ENCODE data around the gene KCND3. TPM values are rescaled to one million over a fixed set of nuclear protein-coding genes. Genes with fewer than 3 reads are reported as not detected.

Gene KCND3
- total and polyA plus RNA-seq, 2 of the 4 experiments (the other 2 are of a cell fraction): under 0.01 to 0.03 TPM

- no peak overlapping the region for H4K5ac ChIP-seq (ENCODE audit: low read depth, low read length)
- H2AK9ac ChIP-seq (replicated peaks; ENCODE audit: low read depth, low read length, poor library complexity): no peak overlapping the region
- no peaks in the 10 kb centered on the region for H3K36me3 ChIP-seq (ENCODE audit: control insufficient read depth, insufficient read depth, low read length)
- ATAC-seq (ENCODE audit: low read depth): peak; percentile 48
- no peak overlapping the region for H2BK20ac ChIP-seq (ENCODE audit: low read depth, low read length)
- DNase-seq: no peak
- no peaks in the 10 kb centered on the region for H3K4me1 ChIP-seq (ENCODE audit: control insufficient read depth, insufficient read depth, low read length)
- H2BK5ac ChIP-seq (ENCODE audit: low read depth, low read length, poor library complexity, severe bottlenecking): no peak overlapping the region
- no peak overlapping the region for H4K91ac ChIP-seq (ENCODE audit: insufficient read depth, low read depth, low read length)
- 56% methylated on average over 10 of the region's 16 CpGs; no CpG with 5 or more reads in 1 of the 2 experiments for WGBS, 2 experiments (ENCODE audit: extremely low coverage in 2 of 2, insufficient read length in 1 of 2)
- dilution Hi-C loops (cut with HindIII; ENCODE audit: low sequenced_read_pairs, unreplicated experiment): no loop called here
- H3K9me1 ChIP-seq (ENCODE audit: insufficient read depth, low read length): no peaks in the 10 kb centered on the region
- H3K79me1 ChIP-seq (ENCODE audit: low read depth in 1 of 2, low read length in 2 of 2): no peaks in the 10 kb centered on the region
- no peak overlapping the region for H3K14ac ChIP-seq (replicated peaks; ENCODE audit: low read depth, low read length)
- 0 out of 2 replicates have a peak, but pooled peaks have one; percentile 2 for TF ChIP-seq CTCF (conservative IDR thresholded peaks at IDR 0.05; ENCODE audit: low read depth, low read length)
- no peak for TF ChIP-seq MAZ (IDR thresholded peaks at IDR 0.05; ENCODE audit: borderline replicate concordance, low read depth, low read length)
- no peak for TF ChIP-seq MXI1 (IDR thresholded peaks at IDR 0.05; ENCODE audit: borderline replicate concordance, low read depth, low read length)
- no peak for TF ChIP-seq NFE2L2 (IDR thresholded peaks at IDR 0.05; ENCODE audit: low read depth, low read length)
- TF ChIP-seq POLR2A (IDR thresholded peaks at IDR 0.05; ENCODE audit: low read depth, low read length): no peak
- H3K23ac ChIP-seq (ENCODE audit: low read depth, low read length): no peak overlapping the region
- H3K4me3 ChIP-seq (ENCODE audit: insufficient read depth, low read depth, low read length): no peak overlapping the region
- H3K56ac ChIP-seq (ENCODE audit: extremely low read depth, insufficient read depth, low read length): no peak overlapping the region
- in situ Hi-C loops (cut with MboI; ENCODE audit: low sequenced_read_pairs): no loop called here
- H2BK15ac ChIP-seq (ENCODE audit: low read depth, low read length): no peak overlapping the region
- H4K8ac ChIP-seq (ENCODE audit: low read depth in 2 of 2, low read length in 2 of 2): no peak overlapping the region
- H2AFZ ChIP-seq (replicated peaks; ENCODE audit: low read length, poor library complexity): no peak overlapping the region
- H4K20me1 ChIP-seq (ENCODE audit: insufficient read depth, low read length): no peaks in the 10 kb centered on the region
- H3K27me3 ChIP-seq (ENCODE audit: control insufficient read depth, insufficient read depth, low read length): peaks cover 17% of the 10 kb centered on the region
- H3K18ac ChIP-seq (ENCODE audit: low read depth, low read length): no peak overlapping the region
- H3K4me2 ChIP-seq (ENCODE audit: low read depth, low read length): no peak overlapping the region
- H3K9me3 ChIP-seq (ENCODE audit: control insufficient read depth, insufficient read depth, low read length): no peaks in the 10 kb centered on the region
- intact Hi-C loops (cut with micrococcal nuclease): no loop called here
- no TSS peak for BruUV-seq (replicated peaks)
- H2BK120ac ChIP-seq (ENCODE audit: low read depth, low read length): no peak overlapping the region
- H3K27ac ChIP-seq (ENCODE audit: insufficient read depth, low read length): no peak overlapping the region
- no peak overlapping the region for H2AK5ac ChIP-seq (ENCODE audit: low read depth, low read length)
- H3K4ac ChIP-seq (ENCODE audit: low read depth, low read length): no peak overlapping the region
- no peak overlapping the region for H3K9ac ChIP-seq (ENCODE audit: low read depth, low read length)
- POLR2A ChIA-PET (ENCODE audit: unreplicated experiment): interaction anchor here (0.6 kb wide), 2 partner anchors 11 to 40 kb away, joined by 3 read pairs; no protein-coding TSS in a partner anchor
- CTCF ChIA-PET: no interaction called here
Measured at GRCh38 chr1:111813440-111814304, 175.8 kb downstream of the KCND3 start.

Measured in IMR-90 (cell line).